IMR-90 (cell line): Measurements from ENCODE around the gene METTL24. TPM values are rescaled to one million over a fixed set of nuclear protein-coding genes. Genes with fewer than 3 reads are reported as not detected.

ENCODE experiments used
- ATAC-seq: fragments of 200-7000 bp; cut with Tn5 transposase; 2 replicates; pipeline ENCODE4 v1.9.1; 2020; ENCODE audit warnings: low read depth, mild to moderate bottlenecking, moderate library complexity
- BruUV-seq: library from RNA; stranded (reverse); fragments of 400-500 nt; replicated peaks from 2 replicates; lab custom pipeline; 2021; lab: Mats Ljungman, UMichigan
- CTCF ChIA-PET: fragments of 300-600 bp; formaldehyde crosslinking; extraction: SDS; loops from one replicate; lab custom pipeline; 2021; ENCODE audit warnings: antibody characterized with exemption; lab: Yijun Ruan, JAX
- POLR2A ChIA-PET: fragments of 300-600 bp; sonication (Branson Sonifier 250); formaldehyde crosslinking; loops from one replicate; lab custom pipeline; 2022; ENCODE audit warnings: antibody characterized with exemption; ENCODE audit not compliant: unreplicated experiment; lab: Charles Lee
- DNase-seq: peaks from one replicate; pipeline ENCODE4 v3.0.0; 2013
- H2AFZ ChIP-seq: replicated peaks from 2 replicates; pipeline ENCODE3; 2013; ENCODE audit warnings: low read length, mild to moderate bottlenecking; ENCODE audit not compliant: poor library complexity
- H2AK5ac ChIP-seq: 2 replicates; pipeline ENCODE4 v1.6.1; 2013; ENCODE audit warnings: low read depth, low read length, inconsistent platforms
- H2AK9ac ChIP-seq: replicated peaks from 2 replicates; pipeline ENCODE3; 2013; ENCODE audit warnings: mild to moderate bottlenecking, low read depth, low read length, moderate library complexity; ENCODE audit not compliant: poor library complexity
- H2BK120ac ChIP-seq: 2 replicates; pipeline ENCODE4 v1.6.1; 2013; ENCODE audit warnings: low read depth, low read length, inconsistent platforms
- H2BK15ac ChIP-seq: 3 replicates; pipeline ENCODE4 v1.6.1; 2013; ENCODE audit warnings: low read depth, low read length, inconsistent platforms
- H2BK20ac ChIP-seq: 2 replicates; pipeline ENCODE4 v1.6.1; 2013; ENCODE audit warnings: low read depth, mild to moderate bottlenecking, inconsistent platforms, low read length, moderate library complexity
- H2BK5ac ChIP-seq: 2 replicates; pipeline ENCODE4 v1.6.1; 2013; ENCODE audit warnings: mild to moderate bottlenecking, low read depth, low read length, inconsistent platforms; ENCODE audit not compliant: poor library complexity, severe bottlenecking
- H3K14ac ChIP-seq: replicated peaks from 2 replicates; pipeline ENCODE4 v1.6.1; 2013; ENCODE audit warnings: low read depth, low read length, inconsistent platforms
- H3K18ac ChIP-seq: 2 replicates; pipeline ENCODE4 v1.6.1; 2013; ENCODE audit warnings: low read depth, low read length, control low read depth
- H3K23ac ChIP-seq: 2 replicates; pipeline ENCODE4 v1.6.1; 2013; ENCODE audit warnings: low read depth, low read length, inconsistent platforms
- H3K27ac ChIP-seq: 2 replicates; pipeline ENCODE4 v1.5.1; 2013; ENCODE audit warnings: mild to moderate bottlenecking, control low read depth, low read length; ENCODE audit not compliant: insufficient read depth
- H3K27me3 ChIP-seq: 2 replicates; pipeline ENCODE4 v1.6.1; 2013; ENCODE audit warnings: low read length; ENCODE audit not compliant: control insufficient read depth, insufficient read depth
- H3K36me3 ChIP-seq: 2 replicates; pipeline ENCODE4 v1.6.1; 2013; ENCODE audit warnings: low read length, mixed read lengths; ENCODE audit not compliant: control insufficient read depth, insufficient read depth
- H3K4ac ChIP-seq: 2 replicates; pipeline ENCODE4 v1.6.1; 2013; ENCODE audit warnings: low read depth, low read length, inconsistent platforms
- H3K4me1 ChIP-seq: 2 replicates; pipeline ENCODE4 v1.6.1; 2013; ENCODE audit warnings: low read length, mixed read lengths; ENCODE audit not compliant: control insufficient read depth, insufficient read depth
- H3K4me2 ChIP-seq: 2 replicates; pipeline ENCODE4 v1.6.1; 2013; ENCODE audit warnings: low read depth, mild to moderate bottlenecking, control low read depth, low read length, moderate library complexity
- H3K4me3 ChIP-seq: 2 replicates; pipeline ENCODE4 v1.5.1; 2013; ENCODE audit warnings: low read depth, mild to moderate bottlenecking, control low read depth, low read length, moderate library complexity; ENCODE audit not compliant: insufficient read depth
- H3K56ac ChIP-seq: 2 replicates; pipeline ENCODE4 v1.6.1; 2013; ENCODE audit warnings: low read length, inconsistent platforms; ENCODE audit not compliant: insufficient read depth; ENCODE audit errors: extremely low read depth
- H3K79me1 ChIP-seq, 2 experiments: 2 replicates each; pipeline ENCODE4 v1.6.1; 2013; ENCODE audit warnings: low read length in 2 of 2, inconsistent platforms in 1 of 2, low read depth in 1 of 2
- H3K9ac ChIP-seq: 2 replicates; pipeline ENCODE4 v1.6.1; 2013; ENCODE audit warnings: low read depth, low read length, control low read depth
- H3K9me1 ChIP-seq: 2 replicates; pipeline ENCODE4 v1.6.1; 2013; ENCODE audit warnings: low read length, inconsistent platforms; ENCODE audit not compliant: insufficient read depth
- H3K9me3 ChIP-seq: 2 replicates; pipeline ENCODE4 v1.6.1; 2013; ENCODE audit warnings: low read length; ENCODE audit not compliant: control insufficient read depth, insufficient read depth
- H4K20me1 ChIP-seq: 2 replicates; pipeline ENCODE4 v1.6.1; 2013; ENCODE audit warnings: low read length, inconsistent platforms; ENCODE audit not compliant: insufficient read depth
- H4K5ac ChIP-seq: 2 replicates; pipeline ENCODE4 v1.6.1; 2013; ENCODE audit warnings: mild to moderate bottlenecking, low read depth, low read length, control low read depth
- H4K8ac ChIP-seq, 2 experiments: 2 replicates each; pipeline ENCODE4 v1.6.1; 2013; ENCODE audit warnings: low read depth in 2 of 2, low read length in 2 of 2, control low read depth in 1 of 2, inconsistent platforms in 1 of 2
- H4K91ac ChIP-seq: 2 replicates; pipeline ENCODE4 v1.6.1; 2013; ENCODE audit warnings: low read depth, low read length, inconsistent platforms; ENCODE audit not compliant: insufficient read depth
- BHLHE40 ChIP-seq: fragments of 150-350 bp; IDR thresholded peaks from 2 replicates; pipeline ENCODE4 v1.6.1; 2016; ENCODE audit warnings: mild to moderate bottlenecking, low read depth, low read length
- CEBPB ChIP-seq: IDR thresholded peaks from 2 replicates; pipeline ENCODE4 v1.6.1; 2012; ENCODE audit warnings: low read depth, low read length, improper control_type of control experiment
- CHD1 ChIP-seq: IDR thresholded peaks from 2 replicates; pipeline ENCODE4 v1.6.1; 2012; ENCODE audit warnings: low read depth, low read length, improper control_type of control experiment
- FOS ChIP-seq: fragments of 150-350 bp; IDR thresholded peaks from 2 replicates; pipeline ENCODE4 v1.6.1; 2016; ENCODE audit warnings: low read depth, low read length
- MAFK ChIP-seq: IDR thresholded peaks from 2 replicates; pipeline ENCODE4 v1.6.1; 2012; ENCODE audit warnings: low read depth, low read length, improper control_type of control experiment
- MAZ ChIP-seq: IDR thresholded peaks from 2 replicates; pipeline ENCODE4 v1.6.1; 2012; ENCODE audit warnings: low read depth, mild to moderate bottlenecking, low read length, improper control_type of control experiment, moderate library complexity, borderline replicate concordance
- MXI1 ChIP-seq: IDR thresholded peaks from 2 replicates; pipeline ENCODE4 v1.6.1; 2012; ENCODE audit warnings: low read depth, mild to moderate bottlenecking, low read length, moderate library complexity, borderline replicate concordance
- NFE2L2 ChIP-seq: fragments of 150-350 bp; IDR thresholded peaks from 2 replicates; pipeline ENCODE4 v1.6.1; 2016; ENCODE audit warnings: low read depth, mild to moderate bottlenecking, low read length
- POLR2A ChIP-seq: IDR thresholded peaks from 2 replicates; pipeline ENCODE4 v1.6.1; 2012; ENCODE audit warnings: mild to moderate bottlenecking, low read depth, low read length
- RAD21 ChIP-seq: IDR thresholded peaks from 2 replicates; pipeline ENCODE4 v1.6.1; 2012; ENCODE audit warnings: low read length, improper control_type of control experiment
- RCOR1 ChIP-seq: IDR thresholded peaks from 2 replicates; pipeline ENCODE4 v1.6.1; 2012; ENCODE audit warnings: mild to moderate bottlenecking, low read length, improper control_type of control experiment; ENCODE audit not compliant: insufficient replicate concordance
- RFX5 ChIP-seq: IDR thresholded peaks from 2 replicates; pipeline ENCODE4 v1.8.0; 2012; ENCODE audit warnings: low read depth, mild to moderate bottlenecking, low read length, moderate library complexity
- SMC3 ChIP-seq: fragments of 150-350 bp; IDR thresholded peaks from 2 replicates; pipeline ENCODE4 v1.6.1; 2016; ENCODE audit warnings: low read depth, mild to moderate bottlenecking, antibody characterized with exemption, low read length, moderate library complexity
- WGBS, 2 experiments: methylation state at CpG; one replicate each; pipeline versions ENCODE4 v1.1.5 to v1.1.7; 2013; ENCODE audit warnings: missing lambda C conversion rate in 2 of 2; ENCODE audit not compliant: insufficient read length in 1 of 2; ENCODE audit errors: extremely low coverage in 2 of 2; 5-methylcytosine and 5-hydroxymethylcytosine counted together
- dilution Hi-C: fragments of 300-500 bp; cut with HindIII; formaldehyde crosslinking; loops from one replicate; pipeline ENCODE4 v1.14.3; 2018; ENCODE audit warnings: low sequenced_read_pairs; ENCODE audit not compliant: unreplicated experiment
- in situ Hi-C: fragments of 300-500 bp; cut with MboI; formaldehyde crosslinking; loops from 3 replicates; pipeline ENCODE4 v1.14.3; 2019; ENCODE audit warnings: low sequenced_read_pairs, inconsistent platforms, mixed read lengths
- intact Hi-C: fragments of 100-400 bp; cut with micrococcal nuclease; formaldehyde crosslinking; loops from 2 replicates; pipeline ENCODE4 v1.10.0; 2022
- polyA plus RNA-seq, 3 experiments: library from polyadenylated mRNA; depleted of rRNA; stranded (reverse); fragments of >200 nt; gene quantifications; 2 replicates each; pipeline ENCODE4 v1.2.3, GENCODE V29; 2012; ENCODE audit warnings: low replicate concordance in 1 of 3
- total RNA-seq: library from RNA; depleted of rRNA; stranded (reverse); fragments of >200 nt; gene quantifications from 2 replicates; pipeline ENCODE4 v1.2.3, GENCODE V29; 2012
- TF ChIP-seq, protein P1 (sequence below): conservative IDR thresholded peaks from 2 replicates; pipeline ENCODE4 v1.5.1; 2012; ENCODE audit warnings: mild to moderate bottlenecking, low read depth, low read length, improper control_type of control experiment
- TF ChIP-seq, protein P2 (sequence below): fragments of 150-350 bp; IDR thresholded peaks from 2 replicates; pipeline ENCODE4 v1.6.1; 2016; ENCODE audit warnings: low read depth, mild to moderate bottlenecking, low read length, moderate library complexity, borderline replicate concordance
- TF ChIP-seq, protein P3 (sequence below): fragments of 150-350 bp; IDR thresholded peaks from 2 replicates; pipeline ENCODE4 v1.6.1; 2017; ENCODE audit warnings: mild to moderate bottlenecking, antibody characterized with exemption, low read length, low read depth

Gene METTL24
- total and polyA plus RNA-seq, 2 of the 4 experiments (the other 2 are of a cell fraction) = not detected

DNA sequence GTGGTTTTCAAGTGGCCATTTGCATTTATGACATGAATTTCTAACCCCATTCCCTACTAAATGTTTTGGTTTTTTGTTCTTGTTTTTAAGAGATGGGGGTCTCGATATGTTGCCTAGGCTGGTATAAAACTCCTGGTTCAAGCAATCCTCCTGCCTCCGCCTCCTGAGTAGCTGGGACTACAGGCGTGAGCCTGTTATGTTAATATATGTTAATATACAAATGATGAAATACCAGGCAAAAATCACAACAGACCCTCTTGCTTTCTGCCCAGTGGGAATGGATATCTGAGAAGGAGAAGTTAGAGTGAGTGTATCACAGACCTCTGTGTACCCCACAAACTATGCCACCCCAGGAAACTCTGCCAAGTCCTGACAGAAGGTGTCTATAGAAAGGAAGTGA lies 111.8 kb downstream of the METTL24 start:
- dilution Hi-C loops = no loop called here

More for the DNA sequence above, 111.8 kb downstream of the METTL24 start:
- Histone ChIP-seq H2BK120ac (no peak overlapping the region), H4K91ac (no peak overlapping the region), H3K4me1 (no peaks in the 10 kb centered on the region), H3K9ac (no peak overlapping the region), H2AK5ac (no peak overlapping the region), H3K4ac (no peak overlapping the region), H3K9me1 (no peaks in the 10 kb centered on the region), H2BK15ac (no peak overlapping the region), H3K56ac (no peak overlapping the region), H3K9me3 (no peaks in the 10 kb centered on the region), H3K36me3 (no peaks in the 10 kb centered on the region), H3K4me2 (no peak overlapping the region), H2BK5ac (no peak overlapping the region), H4K5ac (no peak overlapping the region), H3K14ac (no peak overlapping the region), H2AK9ac (no peak overlapping the region), H3K27ac (no peak overlapping the region), H3K23ac (no peak overlapping the region), H2AFZ (no peak overlapping the region), H3K4me3 (no peak overlapping the region), H4K20me1 (no peaks in the 10 kb centered on the region), H3K79me1 (no peaks in the 10 kb centered on the region), H4K8ac (no peak overlapping the region), H2BK20ac (no peak overlapping the region), H3K27me3 (no peaks in the 10 kb centered on the region), H3K18ac (no peak overlapping the region)
- ATAC-seq (no peak), DNase-seq (no peak)
- in situ Hi-C loops (no loop called here), intact Hi-C loops (no loop called here)
- no CpG with 5 or more reads among the region's 3 CpGs for WGBS, 2 experiments
- no TSS peak for BruUV-seq
- POLR2A ChIA-PET = no interaction called here
- TF ChIP-seq MXI1 (no peak), SMC3 (no peak), FOS (no peak), MAFK (no peak), RAD21 (no peak), RFX5 (no peak), POLR2A (no peak), MAZ (no peak), CHD1 (no peak), NFE2L2 (no peak), CEBPB (no peak), RCOR1 (no peak), BHLHE40 (no peak)
- TF ChIP-seq, protein P1, sequence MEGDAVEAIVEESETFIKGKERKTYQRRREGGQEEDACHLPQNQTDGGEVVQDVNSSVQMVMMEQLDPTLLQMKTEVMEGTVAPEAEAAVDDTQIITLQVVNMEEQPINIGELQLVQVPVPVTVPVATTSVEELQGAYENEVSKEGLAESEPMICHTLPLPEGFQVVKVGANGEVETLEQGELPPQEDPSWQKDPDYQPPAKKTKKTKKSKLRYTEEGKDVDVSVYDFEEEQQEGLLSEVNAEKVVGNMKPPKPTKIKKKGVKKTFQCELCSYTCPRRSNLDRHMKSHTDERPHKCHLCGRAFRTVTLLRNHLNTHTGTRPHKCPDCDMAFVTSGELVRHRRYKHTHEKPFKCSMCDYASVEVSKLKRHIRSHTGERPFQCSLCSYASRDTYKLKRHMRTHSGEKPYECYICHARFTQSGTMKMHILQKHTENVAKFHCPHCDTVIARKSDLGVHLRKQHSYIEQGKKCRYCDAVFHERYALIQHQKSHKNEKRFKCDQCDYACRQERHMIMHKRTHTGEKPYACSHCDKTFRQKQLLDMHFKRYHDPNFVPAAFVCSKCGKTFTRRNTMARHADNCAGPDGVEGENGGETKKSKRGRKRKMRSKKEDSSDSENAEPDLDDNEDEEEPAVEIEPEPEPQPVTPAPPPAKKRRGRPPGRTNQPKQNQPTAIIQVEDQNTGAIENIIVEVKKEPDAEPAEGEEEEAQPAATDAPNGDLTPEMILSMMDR = no peak
- TF ChIP-seq, protein P2, sequence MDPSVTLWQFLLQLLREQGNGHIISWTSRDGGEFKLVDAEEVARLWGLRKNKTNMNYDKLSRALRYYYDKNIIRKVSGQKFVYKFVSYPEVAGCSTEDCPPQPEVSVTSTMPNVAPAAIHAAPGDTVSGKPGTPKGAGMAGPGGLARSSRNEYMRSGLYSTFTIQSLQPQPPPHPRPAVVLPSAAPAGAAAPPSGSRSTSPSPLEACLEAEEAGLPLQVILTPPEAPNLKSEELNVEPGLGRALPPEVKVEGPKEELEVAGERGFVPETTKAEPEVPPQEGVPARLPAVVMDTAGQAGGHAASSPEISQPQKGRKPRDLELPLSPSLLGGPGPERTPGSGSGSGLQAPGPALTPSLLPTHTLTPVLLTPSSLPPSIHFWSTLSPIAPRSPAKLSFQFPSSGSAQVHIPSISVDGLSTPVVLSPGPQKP = no peak
- TF ChIP-seq, protein P3, sequence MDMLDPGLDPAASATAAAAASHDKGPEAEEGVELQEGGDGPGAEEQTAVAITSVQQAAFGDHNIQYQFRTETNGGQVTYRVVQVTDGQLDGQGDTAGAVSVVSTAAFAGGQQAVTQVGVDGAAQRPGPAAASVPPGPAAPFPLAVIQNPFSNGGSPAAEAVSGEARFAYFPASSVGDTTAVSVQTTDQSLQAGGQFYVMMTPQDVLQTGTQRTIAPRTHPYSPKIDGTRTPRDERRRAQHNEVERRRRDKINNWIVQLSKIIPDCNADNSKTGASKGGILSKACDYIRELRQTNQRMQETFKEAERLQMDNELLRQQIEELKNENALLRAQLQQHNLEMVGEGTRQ = no peak
- CTCF ChIA-PET = no interaction called here
